Loucy (cell line): ENCODE results near the gene SPTLC3.

Experiments
- H2AFZ ChIP-seq: fragments of 200-600 bp; sonication (generic); 2 replicates; pipeline ENCODE4 v1.6.0; 2016; ENCODE audit warnings: antibody characterized with exemption, mild to moderate bottlenecking, low read length, moderate library complexity
- H3F3A ChIP-seq: fragments of 200-600 bp; 2 replicates; pipeline ENCODE4 v1.6.0; 2016; ENCODE audit warnings: antibody characterized with exemption, low read depth, mild to moderate bottlenecking
- H3K27me3 ChIP-seq: fragments of 200-600 bp; sonication (generic); 2 replicates; pipeline ENCODE4 v1.6.1; 2014; ENCODE audit warnings: low read length, mild to moderate bottlenecking; ENCODE audit not compliant: insufficient read depth, poor library complexity, severe bottlenecking
- H3K36me3 ChIP-seq: fragments of 200-600 bp; sonication (generic); 2 replicates; pipeline ENCODE4 v1.6.1; 2016; ENCODE audit warnings: low read length; ENCODE audit not compliant: insufficient read depth
- H3K4me1 ChIP-seq: fragments of 200-600 bp; sonication (generic); 2 replicates; pipeline ENCODE4 v1.5.1; 2014; ENCODE audit warnings: low read length, mild to moderate bottlenecking; ENCODE audit not compliant: insufficient read depth, poor library complexity, severe bottlenecking
- H3K4me2 ChIP-seq: fragments of 200-600 bp; sonication (generic); 2 replicates; pipeline ENCODE4 v1.6.0; 2014; ENCODE audit warnings: antibody characterized with exemption, low read length, low read depth, mild to moderate bottlenecking; ENCODE audit not compliant: poor library complexity, severe bottlenecking
- H3K4me3 ChIP-seq: fragments of 200-600 bp; sonication (generic); 2 replicates; pipeline ENCODE4 v1.5.1; 2014; ENCODE audit warnings: low read length, mild to moderate bottlenecking, mixed read lengths; ENCODE audit not compliant: poor library complexity, severe bottlenecking
- H3K79me2 ChIP-seq: fragments of 200-600 bp; sonication (generic); 2 replicates; pipeline ENCODE4 v1.6.1; 2014; ENCODE audit warnings: low read length; ENCODE audit not compliant: insufficient read depth
- H3K9ac ChIP-seq: fragments of 200-600 bp; sonication (generic); 2 replicates; pipeline ENCODE4 v1.6.0; 2014; ENCODE audit warnings: mild to moderate bottlenecking, low read depth, low read length, moderate library complexity; ENCODE audit not compliant: poor library complexity, severe bottlenecking
- H3K9me2 ChIP-seq: fragments of 200-600 bp; sonication (generic); replicated peaks from 2 replicates; pipeline ENCODE4 v1.6.1; 2016; ENCODE audit warnings: low read depth, low read length, mixed read lengths
- H3K9me3 ChIP-seq: fragments of 200-600 bp; sonication (generic); 2 replicates; pipeline ENCODE4 v1.6.1; 2014; ENCODE audit warnings: mild to moderate bottlenecking, antibody characterized with exemption, low read length, low read depth; ENCODE audit not compliant: insufficient read depth
- H4K20me1 ChIP-seq: fragments of 200-600 bp; sonication (generic); 2 replicates; pipeline ENCODE4 v1.6.0; 2014; ENCODE audit warnings: antibody characterized with exemption, low read length, mild to moderate bottlenecking; ENCODE audit not compliant: insufficient read depth, poor library complexity, severe bottlenecking
- CTCF ChIP-seq: fragments of 200-600 bp; sonication (generic); conservative IDR thresholded peaks from 2 replicates; pipeline ENCODE4 v1.5.1; 2014; ENCODE audit warnings: mild to moderate bottlenecking, antibody characterized with exemption, low read length
- EZH2phosphoT487 ChIP-seq: fragments of 200-600 bp; IDR thresholded peaks from 2 replicates; pipeline ENCODE4 v1.6.1; 2018; ENCODE audit warnings: antibody characterized with exemption, mild to moderate bottlenecking, moderate library complexity, borderline replicate concordance

Gene SPTLC3

GRCh38 chr20:13212750-13213149 is 204.0 kb downstream of the SPTLC3 start:
- H3K9ac ChIP-seq = no peak overlapping the region
- no peaks in the 10 kb centered on the region for H3K4me1 ChIP-seq
- no peak overlapping the region for H3K4me3 ChIP-seq
- no peaks in the 10 kb centered on the region for H3K9me3 ChIP-seq
- no peak overlapping the region for H3K4me2 ChIP-seq
- no peaks in the 10 kb centered on the region for H3K79me2 ChIP-seq
- H3K36me3 ChIP-seq = no peaks in the 10 kb centered on the region
- H3K9me2 ChIP-seq = no peaks in the 10 kb centered on the region
- H2AFZ ChIP-seq = no peak overlapping the region
- no peak for TF ChIP-seq CTCF
- TF ChIP-seq EZH2phosphoT487 = no peak
- H3K27me3 ChIP-seq = no peaks in the 10 kb centered on the region
- H3F3A ChIP-seq = no peaks in the 10 kb centered on the region
- H4K20me1 ChIP-seq = no peaks in the 10 kb centered on the region

- Histone ChIP-seq H3K36me3 (no peaks in the 10 kb centered on the region), H3K4me2 (no peak overlapping the region), H2AFZ (no peak overlapping the region), H3K4me1 (no peaks in the 10 kb centered on the region), H4K20me1 (no peaks in the 10 kb centered on the region), H3F3A (no peaks in the 10 kb centered on the region), H3K9me2 (no peaks in the 10 kb centered on the region), H3K9me3 (no peaks in the 10 kb centered on the region), H3K4me3 (no peak overlapping the region), H3K79me2 (no peaks in the 10 kb centered on the region), H3K9ac (no peak overlapping the region), H3K27me3 (no peaks in the 10 kb centered on the region)
- TF ChIP-seq EZH2phosphoT487 = no peak
Observed at GRCh38 chr20:13213335-13213734, 204.6 kb downstream of the SPTLC3 start.

- peaks cover 16% of the 10 kb centered on the region for H3K27me3 ChIP-seq
- H3K4me2 ChIP-seq = no peak overlapping the region
- no peak overlapping the region for H2AFZ ChIP-seq
- no peaks in the 10 kb centered on the region for H3K79me2 ChIP-seq
- no peak overlapping the region for H3K4me3 ChIP-seq
- H3F3A ChIP-seq = no peaks in the 10 kb centered on the region
- no peaks in the 10 kb centered on the region for H3K4me1 ChIP-seq
- no peaks in the 10 kb centered on the region for H3K9me2 ChIP-seq
- TF ChIP-seq EZH2phosphoT487 (no peak), CTCF (peak; percentile 31)
- no peaks in the 10 kb centered on the region for H3K9me3 ChIP-seq
- no peaks in the 10 kb centered on the region for H4K20me1 ChIP-seq
- no peak overlapping the region for H3K9ac ChIP-seq
- H3K36me3 ChIP-seq = no peaks in the 10 kb centered on the region
Observed at GRCh38 chr20:13216533-13216932, 207.8 kb downstream of the SPTLC3 start.
